ENCODE data around the gene COX4I2. TPM values are rescaled to one million over a fixed set of nuclear protein-coding genes. Genes with fewer than 3 reads are reported as not detected.
"Not testable (repeated sequence)": the region's sequence is repeated elsewhere in the genome, so short reads cannot be mapped to it uniquely, and the experiment has no call there.

Gene COX4I2
- total RNA-seq, 1 experiment from 2014 or later = not detected

DNA sequence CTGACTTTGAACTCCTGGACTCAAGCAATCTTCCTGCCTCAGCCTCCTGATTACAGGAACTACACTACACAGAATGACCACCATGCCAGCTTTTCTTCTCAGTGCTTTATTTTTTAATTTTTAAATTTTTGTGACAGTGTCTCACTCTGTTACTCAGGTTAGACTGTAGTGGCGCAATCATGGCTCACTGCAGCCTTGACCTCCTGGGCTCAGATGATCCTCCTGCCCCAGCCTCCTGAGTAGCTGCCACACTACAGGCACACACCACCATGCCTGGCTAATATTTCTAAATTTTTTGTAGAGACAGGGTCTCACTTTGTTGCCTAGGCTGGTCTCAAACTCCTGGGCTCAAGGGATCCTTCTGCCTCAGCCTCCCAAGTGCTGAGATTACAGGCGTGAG lies 31.2 kb downstream of the COX4I2 start:
- in situ Hi-C loops (cut with HindIII; ENCODE audit: low pct_unique_long_range_greater_than_20kb, low sequenced_read_pairs); DNase-seq (ENCODE audit: low read depth): not testable (repeated sequence)

DNA sequence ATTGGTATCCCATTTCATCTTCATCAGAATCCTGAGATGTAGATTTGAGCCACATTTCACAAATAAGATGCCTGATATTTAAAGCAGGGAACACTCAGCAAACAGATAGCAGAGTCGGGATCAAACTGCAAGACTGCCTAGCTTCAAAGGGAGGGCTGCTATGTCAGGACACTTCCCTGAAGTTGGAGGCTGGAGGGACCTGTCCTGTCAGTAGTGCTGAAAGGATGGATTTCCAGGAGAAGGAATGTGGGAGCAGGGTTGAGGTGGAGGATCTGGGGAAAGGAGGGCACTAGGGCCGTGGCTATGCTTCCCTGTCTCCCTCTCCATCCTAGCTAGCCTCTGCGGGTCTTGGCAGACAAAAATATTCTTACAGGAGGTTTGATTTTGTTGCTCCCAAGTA lies 32.2 kb downstream of the COX4I2 start:
- DNase-seq (ENCODE audit: low read depth) = no peak
- in situ Hi-C loops (cut with HindIII; ENCODE audit: low pct_unique_long_range_greater_than_20kb, low sequenced_read_pairs) = no loop called here

DNA sequence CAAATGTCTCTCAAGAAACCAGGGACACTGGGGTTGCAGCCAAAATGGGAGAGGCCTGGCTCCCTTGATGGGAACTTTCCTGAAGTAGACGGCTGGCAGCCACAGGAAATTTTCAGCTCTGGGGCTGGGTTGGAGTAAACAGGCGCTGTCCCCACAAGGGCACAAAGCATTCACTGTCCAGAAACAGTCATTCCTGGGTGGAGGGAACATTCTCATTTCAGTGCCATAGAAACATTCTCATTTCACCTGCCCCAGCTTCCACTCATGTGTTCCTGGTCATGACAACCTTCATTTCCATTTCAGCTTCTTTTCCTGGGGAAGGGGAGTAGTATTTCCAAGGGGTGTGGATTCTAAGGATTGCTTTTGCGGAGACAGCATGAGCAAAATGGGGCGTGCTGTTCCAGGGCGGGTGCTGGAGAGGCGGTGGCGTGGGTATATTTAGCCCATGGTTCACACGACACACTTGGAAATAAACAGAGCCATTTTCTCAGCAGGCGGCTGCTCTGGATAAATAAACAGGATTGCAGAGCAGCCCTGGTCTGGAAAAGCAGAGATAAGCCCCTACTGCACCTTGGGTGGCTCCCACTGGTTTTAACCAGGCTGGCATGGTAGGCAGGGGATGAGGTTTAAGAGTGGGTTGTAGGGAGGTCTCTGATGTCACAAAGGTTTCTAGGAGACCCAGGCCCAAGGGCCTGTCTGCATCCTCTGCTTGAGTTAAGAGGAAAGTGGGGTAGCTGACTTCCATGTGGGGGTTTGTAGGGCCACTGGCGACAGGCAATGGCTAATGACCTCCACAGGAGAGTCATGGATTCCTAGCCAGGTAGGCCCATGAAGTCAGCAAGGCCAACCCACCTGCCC lies 32.9 kb downstream of the COX4I2 start:
- no peak for DNase-seq (ENCODE audit: low read depth)
- in situ Hi-C loops (cut with HindIII; ENCODE audit: low pct_unique_long_range_greater_than_20kb, low sequenced_read_pairs) = no loop called here

DNA sequence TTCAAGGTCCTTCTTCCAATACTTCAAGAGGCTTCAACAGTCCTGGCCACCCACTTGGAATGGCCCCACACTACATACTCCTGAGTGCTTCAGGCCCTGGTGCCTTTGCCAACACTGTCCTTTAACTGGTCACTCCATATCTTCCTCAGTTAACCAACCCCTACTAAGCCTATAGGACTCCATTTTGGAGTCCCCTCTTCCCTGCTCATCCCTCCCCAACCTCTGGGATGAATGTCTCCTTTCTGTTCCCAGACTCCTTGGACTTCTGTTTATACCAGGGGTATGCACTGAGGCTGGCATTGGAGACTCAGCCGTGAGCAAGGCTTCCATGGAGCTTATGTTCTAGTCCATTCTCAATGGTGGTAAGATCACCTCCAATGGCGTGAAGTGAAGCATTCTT lies 33.6 kb downstream of the COX4I2 start:
- DNase-seq (ENCODE audit: low read depth) = no peak
- in situ Hi-C loops (cut with HindIII; ENCODE audit: low pct_unique_long_range_greater_than_20kb, low sequenced_read_pairs) = no loop called here

DNA sequence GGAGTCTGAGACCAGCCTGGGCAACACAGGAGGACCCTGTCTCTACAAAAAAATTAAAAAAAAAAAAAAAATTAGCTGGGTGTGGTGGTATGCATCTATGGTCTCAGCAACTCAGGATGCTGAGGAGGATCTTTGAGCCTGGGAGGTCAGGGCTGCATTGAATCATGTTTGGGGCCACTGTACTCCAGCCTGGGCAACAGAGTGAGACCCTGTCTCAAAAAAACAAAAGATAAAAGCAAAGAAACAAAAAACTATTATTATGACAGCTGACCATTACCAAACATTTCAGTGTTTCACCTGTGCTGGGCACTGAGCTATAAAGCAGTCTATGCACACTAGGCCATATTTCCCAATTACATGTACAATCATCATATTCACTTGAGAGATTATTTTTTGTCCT lies 35.7 kb downstream of the COX4I2 start:
- in situ Hi-C loops (cut with HindIII; ENCODE audit: low pct_unique_long_range_greater_than_20kb, low sequenced_read_pairs) = no loop called here
- no peak for DNase-seq (ENCODE audit: low read depth)

DNA sequence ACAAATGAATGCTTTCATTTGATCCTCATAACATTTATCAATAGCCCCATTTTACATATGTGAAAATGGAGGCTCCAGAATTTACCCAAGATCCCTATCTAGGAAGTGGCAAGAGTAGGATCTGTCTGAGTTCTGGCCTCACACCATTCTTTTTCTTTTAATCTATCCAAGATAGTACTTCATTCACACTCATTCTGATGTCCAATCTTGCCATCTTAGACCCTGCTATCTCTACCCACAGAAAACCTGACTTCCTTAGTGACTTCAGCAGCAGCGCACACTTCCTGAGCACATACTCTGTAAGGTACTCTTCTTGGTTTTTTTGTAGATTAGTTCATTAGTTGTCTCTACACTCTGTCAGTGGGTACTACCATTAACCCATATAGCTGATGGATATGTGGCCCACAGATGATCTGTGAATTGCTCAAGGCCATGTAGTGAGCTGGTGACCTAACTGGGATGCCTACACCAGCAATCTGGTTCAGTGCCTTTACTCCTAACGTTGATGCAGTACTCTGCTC lies 36.3 kb downstream of the COX4I2 start:
- no peak for DNase-seq (ENCODE audit: low read depth)
- in situ Hi-C loops (cut with HindIII; ENCODE audit: low pct_unique_long_range_greater_than_20kb, low sequenced_read_pairs) = no loop called here

DNA sequence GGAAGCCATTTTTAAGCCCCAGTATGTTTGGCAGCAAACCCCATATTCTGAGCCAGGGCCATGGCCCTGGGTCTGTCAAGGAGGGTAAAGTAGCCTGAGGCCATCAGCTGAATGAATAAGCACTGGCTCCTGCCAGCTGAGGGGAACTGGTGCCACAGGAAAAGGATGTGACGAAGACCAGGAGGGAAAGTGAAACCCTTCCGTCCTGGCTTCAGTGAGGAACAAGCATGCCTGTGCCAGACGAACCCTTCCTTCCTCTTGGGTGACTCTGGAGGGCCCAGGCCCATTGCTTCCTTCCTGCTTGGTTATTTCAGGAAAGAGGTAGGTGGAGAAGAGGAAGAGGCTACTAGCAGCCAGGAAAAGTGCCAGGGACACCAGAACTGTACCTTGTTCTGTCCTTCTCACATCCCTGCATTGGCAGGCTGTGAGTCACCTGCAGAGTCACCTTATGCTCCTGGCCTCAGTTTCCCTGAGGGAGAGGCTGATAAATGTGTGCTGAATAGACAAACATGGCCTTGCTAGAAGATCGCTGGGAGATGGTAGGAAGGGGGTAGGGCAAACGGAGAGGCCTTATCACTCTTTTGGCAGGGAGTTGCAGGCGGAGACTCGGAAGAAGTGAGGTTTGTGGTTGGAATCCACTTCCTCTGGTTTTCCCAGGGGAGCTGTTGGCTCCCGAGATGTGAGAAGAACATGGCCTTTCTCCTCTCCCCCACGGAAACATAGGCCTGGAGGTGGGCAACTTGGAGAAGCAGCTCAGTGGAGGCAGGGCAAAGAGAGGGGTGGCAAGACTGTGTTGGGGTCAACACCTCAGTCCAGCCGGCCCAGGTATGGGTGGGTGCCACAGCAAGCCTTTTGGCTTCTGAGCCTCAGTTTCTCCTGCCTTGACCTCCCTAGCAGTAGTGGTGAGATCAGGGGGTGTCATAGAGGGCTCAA lies 37.4 kb downstream of the COX4I2 start:
- in situ Hi-C loops (cut with HindIII; ENCODE audit: low pct_unique_long_range_greater_than_20kb, low sequenced_read_pairs) = no loop called here
- DNase-seq (ENCODE audit: low read depth) = no peak

DNA sequence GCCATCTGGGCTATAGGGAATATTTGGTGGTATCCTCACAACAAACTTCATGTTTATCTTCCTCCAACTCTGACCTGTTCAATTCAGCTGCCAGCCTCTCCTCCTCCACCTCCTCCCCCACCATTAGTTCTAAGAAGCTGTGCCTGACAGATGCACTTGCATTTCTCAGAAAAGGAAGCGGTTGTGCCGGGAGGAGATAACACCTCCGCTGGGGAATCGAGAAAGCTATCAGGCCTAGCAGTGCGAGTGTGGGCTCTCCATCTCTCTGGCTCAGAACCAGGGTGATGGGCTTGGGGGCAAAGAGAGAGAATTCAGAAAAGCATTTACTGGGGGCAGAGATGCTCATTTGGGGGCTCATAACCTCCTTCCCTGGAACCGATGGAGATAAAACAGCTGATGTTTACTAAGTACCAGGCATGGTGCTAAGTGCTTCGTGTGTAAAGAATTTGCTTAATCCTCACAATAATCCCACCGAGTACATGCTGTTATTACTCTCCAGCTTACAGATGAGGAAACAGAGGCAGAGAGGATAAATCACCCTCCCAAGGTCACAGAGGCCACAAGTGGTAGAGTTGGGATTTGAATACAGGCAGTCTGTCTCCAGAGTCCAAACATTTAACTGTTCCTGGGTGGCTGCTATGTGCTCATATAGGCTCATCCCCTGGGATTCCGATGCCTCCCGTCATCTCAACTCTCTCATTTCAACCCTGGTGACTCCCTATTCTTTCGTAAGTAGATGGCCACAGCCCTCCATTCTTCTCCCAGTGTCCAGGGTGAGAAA lies 38.3 kb downstream of the COX4I2 start:
- in situ Hi-C loops (cut with HindIII; ENCODE audit: low pct_unique_long_range_greater_than_20kb, low sequenced_read_pairs) = no loop called here

DNA sequence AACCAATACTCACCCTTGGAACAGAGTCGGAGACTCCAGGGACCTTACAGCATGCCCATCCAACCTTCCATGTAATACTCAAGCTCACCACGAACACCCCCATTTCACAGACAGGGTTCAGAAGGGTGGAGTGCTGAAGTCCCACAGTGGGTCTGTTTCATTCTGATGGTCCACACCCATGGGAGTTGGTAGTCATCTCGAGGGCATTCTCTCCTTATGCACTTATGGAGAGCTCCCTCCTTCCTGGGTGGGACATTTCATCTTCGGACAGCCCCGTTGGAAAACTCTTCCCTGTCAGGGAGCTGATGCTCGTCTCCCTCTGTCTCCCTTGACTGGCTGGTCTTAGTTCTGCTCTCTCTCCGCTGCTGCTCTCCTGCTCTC lies 38.9 kb downstream of the COX4I2 start:
- no peak for DNase-seq (ENCODE audit: low read depth)
- in situ Hi-C loops (cut with HindIII; ENCODE audit: low pct_unique_long_range_greater_than_20kb, low sequenced_read_pairs) = no loop called here

More for the DNA sequence above, 38.3 kb downstream of the COX4I2 start:
- no peak for DNase-seq (ENCODE audit: low read depth)

DNA sequence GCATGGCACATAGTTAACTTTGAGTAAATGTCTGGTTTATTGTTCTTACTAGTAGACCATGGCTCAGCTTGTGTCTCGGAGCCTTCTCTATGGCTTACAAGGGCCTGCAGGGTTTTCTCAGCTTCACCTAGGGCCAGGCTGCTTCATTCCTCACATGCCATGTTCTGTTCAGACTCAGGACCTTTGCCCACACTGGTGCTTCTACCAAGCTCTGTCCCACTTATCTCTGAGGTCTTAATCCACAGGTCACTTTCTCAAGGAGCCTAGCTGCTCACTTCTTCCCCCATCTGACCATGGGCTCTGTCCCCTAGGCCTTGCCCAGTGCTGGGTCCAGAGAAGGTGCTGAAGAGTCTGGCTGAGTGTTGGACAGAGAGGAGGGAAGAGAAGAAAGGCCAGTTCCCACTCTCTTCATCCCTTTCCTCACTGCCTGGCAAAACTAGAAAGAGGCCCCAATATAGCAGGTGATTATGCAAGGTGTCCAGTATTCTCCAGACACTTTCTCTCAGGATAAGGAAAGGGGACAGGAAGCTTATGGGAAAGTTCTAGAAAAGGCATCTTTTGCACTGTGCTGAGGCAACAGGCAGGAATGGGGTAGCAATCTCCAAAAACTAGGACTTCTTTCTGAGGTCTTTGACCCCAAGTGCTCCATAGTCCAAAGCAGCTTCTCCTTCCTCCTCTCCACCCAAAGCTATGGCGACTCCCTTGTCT lies 40.0 kb downstream of the COX4I2 start:
- in situ Hi-C loops (cut with HindIII; ENCODE audit: low pct_unique_long_range_greater_than_20kb, low sequenced_read_pairs) = no loop called here
- DNase-seq (ENCODE audit: low read depth) = no peak

DNA sequence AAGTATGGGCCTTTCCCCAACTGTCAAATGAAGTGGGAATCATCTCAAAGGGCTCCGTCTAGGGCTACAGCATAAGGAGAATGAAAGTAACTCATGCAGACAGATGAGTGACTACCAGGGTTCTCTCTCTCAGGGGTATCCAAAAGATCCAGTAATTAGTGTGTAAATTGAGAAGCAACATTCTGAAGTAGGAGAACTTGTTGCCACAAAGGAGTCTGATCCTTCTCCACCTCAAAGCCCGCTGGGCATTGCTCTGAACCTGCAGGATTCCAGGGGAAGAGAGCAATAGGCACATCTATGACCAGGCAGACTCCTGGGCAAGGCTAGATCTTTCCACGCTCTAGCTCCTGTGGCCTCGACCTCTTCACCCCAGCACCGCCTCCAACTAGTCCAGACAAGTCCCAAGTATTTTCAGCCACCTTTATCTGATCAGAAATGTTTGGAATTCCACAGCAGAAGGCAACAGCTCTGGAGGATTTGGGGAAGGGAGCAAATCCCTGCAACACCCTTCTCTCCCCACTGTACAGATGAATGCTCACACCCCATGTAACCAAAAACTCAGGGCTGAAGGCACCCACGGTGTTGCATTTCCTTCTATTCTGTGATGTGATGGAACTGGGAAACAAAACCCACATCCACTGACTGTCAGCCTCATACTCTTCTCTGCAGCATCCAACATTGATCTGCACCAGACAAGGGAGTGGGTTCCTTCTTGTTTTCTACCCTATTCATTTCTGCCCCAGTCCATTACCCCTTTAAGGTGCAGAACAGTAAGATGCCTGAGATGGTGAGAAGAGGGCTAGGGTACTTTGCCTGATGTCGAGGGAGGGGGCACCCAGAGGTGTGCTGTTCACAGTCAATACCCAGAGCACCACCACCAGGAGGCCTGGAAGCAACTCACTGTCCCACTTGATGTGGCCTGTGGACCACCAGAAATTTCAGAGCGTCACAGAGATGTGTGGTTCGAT lies 41.0 kb downstream of the COX4I2 start:
- in situ Hi-C loops (cut with HindIII; ENCODE audit: low pct_unique_long_range_greater_than_20kb, low sequenced_read_pairs) = no loop called here
- peak; percentile 80 for DNase-seq (ENCODE audit: low read depth)

DNA sequence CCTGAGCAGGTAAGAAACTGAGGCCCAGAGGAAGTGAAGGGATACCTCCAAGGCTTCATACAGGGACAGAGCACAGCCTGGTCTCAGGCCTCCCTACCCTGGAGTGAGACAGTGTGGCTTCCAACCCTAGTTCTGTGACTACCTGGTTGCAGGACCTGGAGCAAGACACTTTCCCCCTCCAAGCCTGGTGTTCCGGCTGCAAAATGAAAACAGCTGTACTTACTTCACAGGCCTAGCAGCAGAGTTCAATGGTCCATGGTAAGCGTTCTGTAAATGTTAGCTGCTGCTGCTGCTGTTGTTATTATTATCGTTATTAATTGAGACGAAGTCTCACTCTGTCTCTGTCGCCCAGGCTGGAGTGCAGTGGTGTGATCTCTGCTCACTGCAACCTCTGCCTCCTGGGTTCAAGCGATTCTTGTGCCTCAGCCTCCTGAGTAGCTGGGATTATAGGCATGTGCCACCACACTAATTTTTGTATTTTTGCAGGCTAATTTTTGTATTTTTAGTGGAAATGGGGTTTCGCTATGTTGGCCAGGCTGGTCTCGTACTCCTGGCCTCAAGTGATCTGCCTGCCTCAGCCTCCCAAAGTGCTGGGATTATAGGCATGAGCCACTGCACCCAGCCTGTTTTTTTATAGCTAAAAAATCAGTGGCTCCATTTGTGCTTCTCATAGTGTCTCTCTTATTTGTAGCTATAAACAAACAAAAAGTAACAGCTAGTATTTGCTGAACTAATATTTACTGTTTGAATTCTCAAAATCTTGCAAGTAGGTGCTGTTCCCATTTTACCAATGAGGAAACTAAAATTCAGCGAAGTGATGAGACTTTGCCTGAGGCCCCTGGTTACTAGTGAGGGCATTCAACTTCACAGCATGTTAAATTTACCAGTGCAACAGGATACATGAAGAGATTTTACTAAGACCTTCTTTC lies 41.9 kb downstream of the COX4I2 start:
- in situ Hi-C loops (cut with HindIII; ENCODE audit: low pct_unique_long_range_greater_than_20kb, low sequenced_read_pairs) = no loop called here
- DNase-seq (ENCODE audit: low read depth) = no peak

DNA sequence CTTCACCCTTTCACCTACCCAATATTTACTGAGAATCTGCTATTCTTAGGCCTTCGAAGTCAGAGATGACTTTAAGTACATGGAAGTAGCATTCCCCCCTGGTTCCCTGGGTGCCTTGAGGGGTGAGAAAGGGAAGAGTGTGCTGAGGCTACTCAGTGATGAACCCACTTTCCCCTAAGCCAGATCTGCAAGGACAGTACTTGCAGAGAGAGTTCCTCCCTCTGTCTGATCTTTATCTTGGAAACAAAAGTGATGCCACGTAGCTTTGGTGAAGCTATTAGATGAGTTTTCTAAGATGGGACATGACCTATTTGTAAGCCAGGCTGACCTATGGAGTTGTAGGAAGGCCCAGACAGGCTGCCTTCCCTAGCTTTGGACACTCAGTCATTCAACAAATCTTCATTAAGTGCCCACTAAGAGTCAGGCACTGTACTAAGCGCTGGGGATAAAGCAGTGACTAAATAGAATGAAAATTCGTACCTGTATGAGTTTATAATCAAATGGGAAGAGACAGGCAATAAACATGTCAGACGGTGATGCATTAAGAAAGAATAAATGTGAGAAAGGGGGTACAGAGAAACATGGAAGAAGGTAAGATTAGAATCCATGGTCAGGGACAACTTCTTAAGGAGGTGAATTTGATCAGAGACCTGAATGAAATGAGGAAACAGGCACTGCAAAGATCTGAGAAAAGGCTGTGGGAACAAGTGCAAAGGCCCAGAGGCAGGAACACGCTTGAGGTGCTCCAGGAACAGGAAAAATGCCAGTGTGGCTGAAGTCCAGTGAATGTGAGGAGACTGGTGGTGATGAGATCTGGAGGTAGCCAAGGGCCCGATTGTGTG lies 42.8 kb downstream of the COX4I2 start:
- in situ Hi-C loops (cut with HindIII; ENCODE audit: low pct_unique_long_range_greater_than_20kb, low sequenced_read_pairs) = no loop called here
- no peak for DNase-seq (ENCODE audit: low read depth)

DNA sequence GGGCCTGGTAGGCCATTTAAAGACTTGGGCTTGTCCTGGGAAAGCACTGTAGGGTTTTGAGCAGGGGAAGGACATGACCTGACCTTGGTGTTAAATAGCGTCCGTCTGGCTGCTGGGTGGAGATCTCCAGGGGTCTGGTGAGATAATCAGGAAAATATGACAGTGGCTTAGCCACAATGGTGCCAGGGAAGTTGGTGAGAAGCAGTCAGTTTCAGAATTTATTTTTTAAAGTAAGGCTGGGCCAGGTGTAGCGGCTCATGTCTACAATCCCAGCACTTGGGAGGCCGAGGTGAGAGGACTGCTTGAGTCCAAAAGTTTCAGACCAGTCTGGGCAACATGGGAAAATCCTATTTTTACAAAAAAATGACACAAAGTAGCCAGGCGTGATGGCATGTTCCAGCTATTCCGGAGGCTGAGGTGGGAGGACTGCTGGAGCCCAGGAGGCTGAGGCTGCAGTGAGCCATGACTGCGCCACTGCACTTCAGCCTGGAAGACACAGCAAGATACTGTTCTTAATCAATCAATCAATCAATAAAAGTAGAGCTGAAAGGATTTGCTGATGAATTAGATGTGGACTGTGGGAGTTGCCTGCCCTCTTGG lies 43.5 kb downstream of the COX4I2 start:
- no peak for DNase-seq (ENCODE audit: low read depth)
- in situ Hi-C loops (cut with HindIII; ENCODE audit: low pct_unique_long_range_greater_than_20kb, low sequenced_read_pairs) = no loop called here

DNA sequence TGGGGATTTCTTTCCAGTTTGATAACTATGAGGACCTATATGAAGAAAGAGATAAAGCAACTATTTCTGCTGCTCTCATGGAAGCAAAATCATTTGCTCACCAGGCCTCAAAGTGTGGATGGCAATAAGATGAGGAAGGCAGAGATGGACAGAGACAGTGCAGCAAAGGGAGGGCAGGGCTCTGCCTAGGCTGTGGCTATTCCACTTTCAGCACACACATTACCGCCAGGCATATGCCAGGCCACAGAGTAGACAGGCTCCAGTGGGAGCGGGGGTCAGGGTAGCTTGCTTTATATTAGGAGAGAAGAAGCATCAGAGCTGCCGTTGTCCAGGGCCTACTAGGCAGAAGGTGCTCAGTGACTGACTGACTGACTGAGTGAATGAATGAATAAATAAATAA lies 44.1 kb downstream of the COX4I2 start:
- no peak for DNase-seq (ENCODE audit: low read depth)
- in situ Hi-C loops (cut with HindIII; ENCODE audit: low pct_unique_long_range_greater_than_20kb, low sequenced_read_pairs) = no loop called here
